CD4-positive, alpha-beta T cell treated with Interleukin-4 for 4 hours (primary cell): ENCODE data around the gene SUPT5H.
A peak's percentile ranks its signal among the peaks of the same experiment; 100 is the strongest.
"Not testable (repeated sequence)": the region's sequence is repeated elsewhere in the genome, so short reads cannot be mapped to it uniquely, and the experiment has no call there.

Source experiments
- DNase-seq: peaks from one replicate; pipeline ENCODE4 v3.0.0-alpha.2; 2020

Gene SUPT5H

DNA sequence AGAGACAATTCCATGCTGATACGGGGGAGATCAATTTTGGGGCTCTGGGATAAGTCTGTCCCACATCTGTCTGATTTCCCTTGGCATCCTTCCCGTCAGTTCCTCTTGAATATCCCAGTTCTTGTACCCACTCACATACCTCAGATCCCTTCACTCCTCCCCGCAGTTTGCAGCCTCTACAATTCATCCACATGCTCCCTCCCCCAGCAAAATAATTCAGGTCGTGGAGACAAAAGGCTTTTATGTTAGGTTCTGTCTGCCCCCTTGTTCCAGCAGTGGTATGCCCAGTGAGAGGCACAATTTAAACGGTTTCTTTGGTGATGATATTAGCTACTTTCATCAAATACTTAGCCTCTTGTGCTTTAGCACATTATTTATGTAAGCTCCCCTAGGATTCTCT lies 19.2 kb upstream of the SUPT5H start:
- DNase-seq = no peak

DNA sequence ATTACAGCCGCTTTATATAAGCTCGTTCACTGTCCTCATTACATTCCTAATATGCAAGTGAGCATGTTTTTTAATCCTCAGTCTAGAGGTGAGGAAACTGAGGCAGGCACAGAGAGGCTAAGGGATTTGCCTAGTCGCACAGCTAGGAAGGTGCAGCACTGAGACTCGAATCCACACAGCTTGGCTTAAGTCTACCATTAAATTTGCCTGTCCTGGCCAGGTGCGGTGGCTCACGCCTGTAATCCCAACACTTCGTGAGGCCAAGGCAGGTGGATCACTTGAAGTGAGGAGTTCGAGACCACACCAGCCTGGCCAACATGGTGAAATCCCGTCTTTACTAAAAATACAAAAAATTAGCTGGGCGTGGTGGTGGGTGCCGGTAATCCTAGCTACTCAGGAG lies 17.7 kb upstream of the SUPT5H start:
- no peak for DNase-seq

DNA sequence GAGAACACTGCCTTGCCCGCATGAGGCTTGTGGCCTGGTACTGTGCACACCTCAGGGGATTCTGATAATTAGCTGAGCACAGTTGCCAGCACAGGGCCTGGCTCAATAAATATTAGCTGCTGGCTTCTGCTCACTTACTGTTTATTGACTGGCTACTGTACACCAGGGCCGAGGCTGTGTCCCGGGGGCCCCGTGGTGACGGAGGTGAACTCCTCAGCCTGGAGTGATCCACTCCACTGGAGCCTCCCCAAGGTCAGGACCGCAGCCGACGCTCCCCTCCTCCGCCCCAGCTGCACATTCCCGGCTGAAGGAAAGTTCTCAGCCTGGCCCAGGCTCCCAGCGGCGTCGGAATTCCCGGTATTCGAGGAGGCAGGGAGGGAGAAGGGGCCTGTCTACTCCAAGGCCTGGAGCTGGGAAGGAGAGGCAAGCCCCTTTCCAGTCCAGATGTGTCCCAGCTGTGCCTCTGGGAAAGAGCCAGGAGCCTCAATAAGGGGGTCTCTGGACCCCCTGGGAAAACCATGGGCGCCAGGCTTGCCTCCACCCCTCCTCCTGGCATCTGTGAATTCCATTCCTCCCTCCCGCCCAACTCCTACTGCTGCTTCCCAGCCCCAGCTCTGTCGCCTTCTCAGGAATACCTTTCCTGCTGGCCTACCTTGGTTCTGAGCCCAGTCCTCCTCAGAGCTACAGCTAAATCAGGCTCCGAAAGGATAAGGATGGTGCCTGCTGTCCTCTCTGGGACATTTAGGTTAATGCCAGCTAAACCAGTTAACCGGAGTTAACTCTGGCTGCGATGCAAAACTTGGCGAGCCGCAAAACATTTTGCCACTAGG lies 16.9 kb upstream of the SUPT5H start:
- DNase-seq = no peak

DNA sequence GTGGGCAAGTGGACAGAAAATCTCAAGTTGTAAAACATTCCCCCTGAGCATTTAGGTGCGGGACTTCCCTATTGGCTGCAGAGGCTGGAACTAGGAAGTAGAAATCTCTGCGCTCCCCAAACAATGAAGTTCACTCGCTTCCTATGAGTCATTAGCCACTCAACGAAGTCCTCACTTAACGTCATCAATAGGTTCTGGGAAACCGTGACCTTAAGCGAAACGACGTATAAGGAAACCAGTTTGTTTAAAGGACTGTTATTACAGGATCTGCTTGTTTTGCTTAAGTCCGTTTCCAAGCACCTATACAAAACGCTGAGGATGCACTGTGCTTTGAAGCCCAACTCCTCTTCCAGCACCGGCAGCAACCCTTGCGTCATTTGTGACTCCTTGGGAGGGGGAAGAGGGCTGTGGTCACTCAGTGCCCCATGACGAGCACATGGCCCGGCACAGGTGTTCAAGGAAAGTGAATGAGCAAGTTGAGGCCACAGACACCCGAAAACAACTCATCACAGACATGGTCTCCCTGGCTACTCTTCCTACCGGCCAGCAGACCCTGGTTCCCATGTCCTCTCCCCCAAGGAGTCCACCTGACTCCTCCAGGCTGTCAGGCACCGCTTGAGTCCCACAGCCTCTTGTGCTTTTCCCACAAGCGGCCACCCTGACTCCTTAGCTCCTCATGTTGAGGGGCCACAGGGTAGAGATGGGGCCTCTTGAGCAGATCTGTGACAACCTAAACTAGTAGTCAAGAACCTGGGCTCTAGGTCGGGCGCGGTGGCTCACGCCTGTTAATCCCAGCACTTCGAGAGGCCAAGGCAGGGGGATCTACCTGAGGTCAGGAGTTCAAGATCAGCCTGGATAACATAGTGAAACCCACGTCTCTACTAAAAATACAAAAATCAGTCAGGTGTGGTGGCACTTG lies 14.4 kb upstream of the SUPT5H start:
- peak; percentile 79 for DNase-seq

DNA sequence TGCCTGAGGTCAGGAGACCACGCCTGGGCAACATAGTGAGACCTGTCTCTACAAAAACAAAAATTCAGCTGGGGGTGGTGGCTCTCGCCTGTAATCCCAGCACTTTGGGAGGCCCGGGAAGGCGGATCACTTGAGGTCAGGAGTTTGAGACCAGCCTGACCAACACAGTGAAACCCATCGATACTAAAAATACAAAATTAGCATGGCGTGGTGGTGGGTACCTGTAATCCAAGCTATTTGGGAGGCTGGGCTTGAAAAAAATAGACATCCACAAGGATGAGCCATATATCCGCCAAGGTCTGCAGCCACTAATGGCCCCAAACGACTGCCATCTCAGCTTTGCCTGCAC lies 12.7 kb upstream of the SUPT5H start:
- DNase-seq = no peak

DNA sequence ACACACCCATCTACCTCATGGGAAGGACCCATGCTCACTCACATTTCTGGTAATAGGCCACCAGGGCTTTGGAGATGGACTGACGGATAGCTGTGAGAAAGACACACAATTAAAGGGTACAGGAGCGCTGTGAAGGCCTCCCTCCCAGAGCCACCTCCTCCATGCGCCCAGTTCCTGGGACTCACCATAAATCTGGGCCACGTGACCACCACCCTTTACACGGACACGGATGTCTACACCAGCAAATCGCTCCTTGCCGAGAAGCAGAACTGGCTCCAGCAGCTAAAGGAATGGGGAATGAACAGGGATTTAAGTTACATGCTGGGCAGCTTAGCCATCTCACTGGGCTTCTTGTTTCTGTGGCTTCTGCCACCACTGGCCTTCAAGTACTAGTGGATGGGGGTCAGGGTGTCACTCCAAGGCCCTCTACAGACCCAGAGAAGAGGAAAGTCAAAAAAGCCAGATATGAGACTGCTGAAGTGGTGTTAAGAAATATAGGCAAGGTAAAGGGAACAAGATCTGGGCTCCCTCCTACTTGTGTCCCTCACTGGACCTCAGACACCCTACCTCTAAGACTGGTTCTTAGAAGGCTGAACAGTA lies 11.8 kb upstream of the SUPT5H start:
- DNase-seq = no peak

DNA sequence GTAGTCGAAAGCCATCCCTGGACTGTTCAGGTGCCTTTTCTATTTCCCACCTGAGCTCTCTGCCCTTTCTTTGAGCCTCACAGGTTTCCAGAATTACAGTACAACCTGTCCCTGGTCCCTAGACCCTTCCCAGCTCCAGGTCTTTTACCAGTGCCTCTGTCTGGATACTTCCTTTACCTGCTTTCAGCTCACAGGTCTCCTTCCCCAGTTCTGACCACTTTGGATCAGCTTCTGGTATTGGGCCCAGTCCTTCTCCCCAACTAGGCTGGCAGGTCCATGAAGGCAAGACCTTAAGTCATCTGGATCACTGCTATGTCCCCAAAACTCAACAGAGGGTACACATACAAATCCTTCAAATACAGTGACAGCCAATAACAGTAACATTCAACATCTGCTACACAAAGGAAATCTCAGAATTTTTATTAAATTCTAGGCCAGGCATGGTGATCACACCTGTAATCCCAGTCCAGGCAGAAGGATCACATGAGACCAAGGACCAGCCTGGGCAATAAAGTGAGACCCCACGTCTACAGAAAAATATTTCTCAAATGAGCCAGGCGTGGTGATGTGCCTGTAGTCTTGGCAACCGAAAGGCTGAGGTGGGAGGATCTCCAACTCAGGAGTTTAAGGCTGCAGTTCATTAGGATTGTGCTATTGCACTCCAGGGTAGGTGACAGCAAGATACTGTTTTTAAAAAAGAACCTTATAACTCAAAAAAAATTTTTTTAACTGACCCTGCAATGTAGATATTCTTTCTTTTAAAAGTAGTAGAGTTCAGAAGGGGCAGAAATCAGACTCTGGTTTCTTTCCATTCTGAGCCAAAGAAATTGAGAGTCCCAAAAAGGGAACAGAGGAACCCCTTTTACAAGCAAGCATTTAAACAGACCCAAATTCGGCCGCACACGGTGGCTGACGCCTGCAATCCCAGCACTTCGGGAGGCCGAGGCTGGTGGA lies 11.0 kb upstream of the SUPT5H start:
- DNase-seq = no peak

DNA sequence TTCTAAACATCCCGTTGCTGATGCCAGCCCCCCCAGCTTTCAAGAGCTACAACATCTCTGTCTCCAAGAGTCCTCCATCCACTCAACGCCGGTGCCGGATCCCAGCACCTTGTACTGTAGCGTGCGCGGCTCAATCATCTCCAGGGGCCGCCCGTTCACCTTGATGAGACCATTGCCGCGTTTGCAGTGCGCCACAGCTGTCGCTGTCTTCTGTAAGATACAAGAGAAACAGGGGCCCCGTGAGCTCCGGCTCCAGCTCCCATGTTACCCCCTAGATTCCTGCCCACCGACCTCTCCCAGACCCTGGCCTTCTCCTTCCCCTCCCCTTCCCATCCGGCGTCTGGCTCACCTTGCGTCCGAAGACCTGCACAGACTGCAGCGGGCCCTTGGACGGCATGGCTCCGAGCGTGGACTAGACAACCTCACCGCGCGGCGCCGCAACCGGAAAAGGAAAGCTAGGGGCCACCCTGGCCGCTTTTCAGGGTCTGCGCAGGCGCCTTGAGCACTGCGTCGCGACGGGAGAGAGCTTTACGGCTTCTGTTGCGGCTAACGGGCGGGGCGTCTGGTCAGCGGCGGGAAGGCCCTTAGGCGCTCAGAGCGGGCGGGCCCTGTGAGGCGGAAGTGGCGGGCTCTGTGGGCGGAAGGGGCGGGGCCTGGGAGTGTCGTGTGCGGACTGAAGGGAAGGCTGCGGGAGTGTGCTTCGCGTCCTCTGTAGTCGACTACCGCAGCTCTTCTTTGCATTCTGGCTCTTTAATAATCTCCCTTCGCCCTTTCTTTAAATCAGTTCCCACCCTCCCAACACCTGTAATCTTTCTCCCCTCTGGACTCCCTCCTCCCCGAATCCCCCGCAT lies 9.7 kb upstream of the SUPT5H start, which contains the start of gene RPS16:
RPS16 (minus strand) TSS at position 451 of the 851 bp plus-strand sequence; CDS start at position 397, 54 bp downstream.
- DNase-seq = peak; percentile 99

DNA sequence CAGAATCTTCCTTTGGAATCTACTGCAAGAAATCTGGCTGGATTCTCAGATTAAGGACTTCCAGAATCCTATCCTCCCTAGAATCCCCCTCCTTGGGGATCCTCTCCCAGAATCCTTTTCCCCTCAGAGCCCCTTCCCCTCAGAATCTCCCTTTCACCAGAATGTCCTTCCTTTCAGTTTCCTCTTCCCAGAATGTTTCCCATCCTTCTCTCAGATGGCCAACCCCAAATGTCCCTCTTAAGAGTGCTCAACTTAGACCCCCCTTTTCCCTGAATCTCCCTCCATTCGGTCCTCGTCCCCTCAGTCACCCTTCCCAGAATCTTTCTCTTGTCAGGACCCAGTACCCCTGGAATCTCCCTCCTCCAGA lies 9.0 kb upstream of the SUPT5H start:
- DNase-seq = no peak

DNA sequence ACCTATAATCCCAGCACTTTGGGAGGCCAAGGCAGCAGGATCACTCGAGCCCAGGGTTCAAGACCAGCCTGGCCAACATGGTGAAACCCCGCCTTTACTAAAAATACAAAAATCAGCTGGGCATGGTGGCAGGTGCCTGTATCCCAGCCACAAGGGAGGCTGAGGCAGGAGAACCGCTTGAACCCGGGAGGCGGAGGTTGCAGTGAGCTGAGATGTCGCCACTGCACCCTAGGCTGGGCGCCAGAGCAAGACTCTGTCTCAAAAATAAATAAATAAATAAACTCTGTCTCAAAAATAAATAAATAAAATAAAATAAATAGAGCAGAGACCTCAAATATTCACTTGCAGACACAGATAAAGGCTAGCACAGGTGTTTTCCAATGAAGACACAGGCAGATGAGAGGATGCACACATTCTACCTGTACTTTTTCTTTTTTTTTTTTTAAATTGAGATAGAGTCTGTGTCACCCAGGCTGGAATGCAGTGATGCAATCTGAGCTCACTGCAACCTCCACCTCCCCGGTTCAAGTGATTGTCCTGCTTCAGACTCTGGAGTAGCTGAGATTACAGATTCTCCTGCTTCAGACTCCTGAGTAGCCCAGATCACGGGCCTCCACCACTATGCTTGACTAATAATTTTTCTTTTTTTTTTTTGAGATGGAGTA lies 7.0 kb upstream of the SUPT5H start:
- DNase-seq = no peak

DNA sequence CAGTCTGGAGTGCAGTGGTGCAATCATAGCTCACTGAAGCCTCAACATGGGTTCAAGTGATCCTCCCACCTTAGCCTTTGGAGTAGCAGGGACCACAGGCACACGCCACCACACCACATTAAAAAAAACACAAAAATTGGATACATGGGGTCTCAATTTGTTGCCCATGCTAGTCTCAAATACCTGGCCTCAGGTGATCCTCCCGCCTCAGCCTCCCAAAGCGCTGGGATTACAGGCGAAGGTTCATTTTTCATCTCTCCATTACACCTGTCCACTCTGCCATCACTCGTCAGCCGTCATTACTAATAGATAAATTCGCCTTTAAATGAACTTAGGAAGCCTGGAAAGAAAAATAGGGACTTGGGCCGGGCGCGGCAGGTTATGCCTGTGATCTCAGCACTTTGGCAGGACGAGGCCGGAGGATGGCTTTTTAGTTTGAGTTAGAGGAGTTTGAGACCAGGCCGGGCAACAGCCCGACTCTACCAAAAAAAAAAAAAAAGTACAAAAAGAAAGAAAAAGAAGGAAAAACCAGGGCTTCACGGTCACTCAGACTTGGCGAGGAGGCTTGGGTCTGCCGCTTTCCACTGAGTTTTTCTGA lies 685 bp upstream of the SUPT5H start:
- DNase-seq = no peak

DNA sequence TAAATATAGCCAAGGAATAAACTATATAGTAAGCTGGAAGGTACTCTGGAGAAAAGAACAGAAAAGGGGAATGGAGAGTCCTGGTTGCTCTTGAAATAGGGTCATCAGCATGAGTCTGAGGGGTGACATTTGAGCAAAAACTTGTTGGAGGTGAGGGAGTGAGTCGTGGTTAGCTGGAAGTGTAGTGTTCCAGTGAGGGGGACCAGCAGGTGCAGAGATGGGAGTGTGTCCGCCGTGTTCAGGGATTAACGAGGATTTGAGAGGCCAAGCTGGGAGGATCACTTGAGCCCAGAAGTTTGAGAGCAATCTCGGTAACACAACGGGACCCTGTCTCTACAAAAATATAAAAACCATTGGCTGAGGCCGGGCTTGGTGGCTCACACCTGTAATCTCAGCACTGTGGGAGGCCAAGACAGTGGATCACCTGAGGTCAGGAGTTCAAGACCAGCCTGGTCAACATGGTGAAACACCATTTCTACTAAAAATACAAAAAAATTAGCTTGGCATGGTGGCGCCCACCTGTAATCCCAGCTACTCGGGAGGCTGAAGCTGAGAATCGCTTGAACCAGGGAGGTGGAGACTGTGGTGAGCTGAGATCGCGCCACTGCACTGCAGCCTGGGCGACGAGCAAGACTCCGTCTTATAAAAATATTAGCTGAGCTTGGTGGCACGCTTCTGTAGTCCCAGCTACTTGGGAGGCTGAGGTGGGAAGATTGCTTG lies 1.1 kb downstream of the SUPT5H start:
- no peak for DNase-seq

DNA sequence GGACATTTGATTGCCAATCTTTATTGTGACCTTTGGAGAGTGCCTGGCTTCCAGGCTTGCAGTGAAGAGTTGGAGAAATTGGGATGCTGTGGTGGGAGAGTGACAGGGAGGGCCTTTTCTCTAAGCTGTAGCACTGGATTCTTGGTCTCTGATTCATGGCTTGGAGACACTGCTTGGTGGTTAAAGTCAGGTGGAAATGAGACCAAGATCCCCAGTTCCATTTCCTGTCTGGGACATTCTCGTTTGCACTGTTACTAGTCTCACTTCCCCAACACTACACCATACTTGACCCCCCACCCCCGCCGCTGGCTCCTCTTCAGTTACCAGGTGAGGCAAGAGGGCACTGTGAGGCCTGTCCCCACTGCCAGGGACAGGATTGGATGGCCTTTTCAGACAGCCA lies 2.9 kb downstream of the SUPT5H start:
- DNase-seq = no peak

DNA sequence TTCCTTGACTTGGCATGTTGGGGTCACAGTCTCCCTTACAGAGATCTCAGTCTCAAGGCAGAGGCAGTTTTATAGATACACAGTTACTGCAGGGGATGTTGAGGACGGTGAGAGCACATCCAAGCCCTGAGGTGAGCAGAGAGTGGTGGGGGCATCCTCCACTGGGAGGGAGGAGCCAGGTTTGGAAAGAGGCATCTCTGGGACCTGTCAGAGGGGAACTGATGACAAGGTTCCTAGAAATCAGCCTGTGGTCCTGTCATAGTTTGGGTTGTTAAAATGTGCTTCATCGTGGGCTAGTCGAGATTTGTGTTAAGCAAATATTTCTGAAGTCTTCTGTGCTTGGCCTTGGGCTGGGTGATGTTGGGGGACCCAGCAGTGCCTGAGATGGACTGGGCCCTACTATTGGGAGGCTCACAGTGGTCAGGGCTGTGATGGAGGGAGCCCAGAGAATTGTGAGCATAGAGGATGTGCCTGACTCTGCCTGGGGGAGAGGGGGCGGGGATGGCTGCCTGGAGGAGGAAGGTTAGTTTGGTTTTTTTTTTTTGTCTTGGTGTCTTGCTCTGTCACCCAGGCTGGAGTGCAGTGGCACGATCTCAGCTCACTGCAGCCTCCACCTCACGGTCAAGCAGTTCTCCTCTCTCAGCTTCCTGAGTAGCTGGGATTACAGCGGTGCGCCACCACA lies 3.9 kb downstream of the SUPT5H start:
- DNase-seq = no peak

DNA sequence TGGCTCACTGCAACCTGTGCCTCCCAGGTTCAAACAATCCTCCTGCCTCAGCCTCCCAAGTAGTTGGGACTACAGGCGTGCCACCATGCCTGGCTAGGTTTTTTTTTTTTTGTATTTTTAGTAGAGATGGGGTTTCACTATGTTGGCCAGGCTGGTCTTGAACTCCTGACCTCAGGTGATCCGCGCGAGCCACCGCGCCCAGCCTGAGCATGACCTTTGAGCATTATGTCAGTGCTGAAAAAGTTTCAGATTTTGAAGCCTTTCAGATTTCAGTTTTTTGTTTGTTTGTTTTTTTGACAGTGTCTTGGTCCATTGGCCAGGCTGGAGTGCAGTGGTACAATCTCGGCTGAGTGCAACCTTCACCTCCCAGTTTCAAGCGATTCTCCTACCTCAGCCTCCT lies 5.9 kb downstream of the SUPT5H start:
- not testable (repeated sequence) for DNase-seq

DNA sequence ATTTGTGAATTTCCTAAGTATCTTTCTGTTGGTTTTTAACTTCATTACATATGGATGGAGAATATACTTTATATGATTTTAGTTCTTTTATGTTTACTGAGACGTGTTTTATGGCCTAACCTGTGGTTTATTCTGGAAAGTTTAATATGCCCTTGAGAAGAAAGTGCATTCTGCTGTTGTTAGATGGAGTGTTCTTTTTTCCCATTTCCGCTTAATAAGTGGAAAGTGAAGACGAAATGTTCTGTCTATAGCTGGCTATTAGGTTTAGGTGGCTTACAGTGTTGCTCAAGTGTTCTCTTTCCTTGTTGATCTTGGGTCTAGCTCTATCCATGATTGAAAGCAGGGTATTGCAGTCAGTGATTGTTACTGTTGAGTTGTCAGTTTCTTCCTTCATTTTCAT lies 18.0 kb downstream of the SUPT5H start:
- DNase-seq = no peak

DNA sequence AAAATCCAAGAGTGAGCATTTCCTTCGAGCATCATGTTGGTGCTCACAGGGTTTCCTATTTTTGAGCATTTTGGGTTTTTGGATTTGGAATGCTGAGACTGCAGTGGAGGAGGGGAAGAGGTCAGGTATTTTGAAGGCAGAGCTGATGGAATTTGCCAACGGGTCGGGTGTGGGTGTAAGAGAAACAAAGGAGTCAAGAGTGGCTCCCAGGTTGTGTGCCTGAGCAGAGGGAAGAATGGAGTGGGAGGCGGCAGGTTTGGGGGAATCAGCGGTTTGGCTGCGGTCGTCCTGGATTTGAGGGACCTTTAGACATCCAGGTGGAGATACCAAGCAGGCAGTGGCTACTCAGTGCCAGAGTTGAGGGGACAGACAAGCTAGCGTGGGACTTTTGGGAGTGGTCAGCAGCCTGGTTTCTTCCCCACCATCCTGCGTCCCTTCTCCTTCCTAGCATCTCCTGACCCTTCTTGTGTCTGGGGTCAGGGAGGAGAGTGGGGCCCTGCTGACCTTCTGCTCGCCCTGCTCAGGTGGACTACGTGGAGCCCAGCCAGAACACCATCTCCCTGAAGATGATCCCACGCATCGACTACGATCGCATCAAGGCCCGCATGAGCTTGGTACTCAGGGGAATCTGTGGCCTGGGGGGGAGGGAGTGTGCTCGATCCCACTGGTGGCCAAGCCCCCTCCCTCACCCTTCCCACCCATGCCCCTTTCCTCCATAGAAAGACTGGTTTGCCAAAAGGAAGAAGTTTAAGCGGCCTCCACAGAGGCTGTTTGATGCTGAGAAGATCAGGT lies 20.8 kb downstream of the SUPT5H start:
- no peak for DNase-seq

DNA sequence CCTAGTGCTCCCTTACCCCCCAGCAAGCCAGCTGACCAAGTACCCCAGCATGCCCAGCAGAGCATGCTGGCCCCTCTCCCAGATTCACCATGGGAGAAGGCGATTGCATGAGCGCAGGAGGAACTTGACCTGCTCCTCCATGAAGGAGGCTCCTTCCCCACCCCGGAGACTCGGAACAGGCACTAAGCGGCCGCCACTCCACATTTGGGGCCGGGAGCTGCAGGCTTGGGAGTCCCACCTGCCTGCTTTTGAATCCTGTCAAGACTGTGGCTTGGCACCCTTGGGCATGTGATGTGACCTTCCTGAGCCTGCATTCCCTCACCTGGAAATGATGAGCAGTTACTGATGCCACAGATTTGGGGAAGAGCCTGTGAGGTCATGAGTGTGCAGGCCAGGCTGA lies 22.6 kb downstream of the SUPT5H start:
- no peak for DNase-seq
